ENCODE data around the gene NLRP13.

The NLRP13 gene

DNA sequence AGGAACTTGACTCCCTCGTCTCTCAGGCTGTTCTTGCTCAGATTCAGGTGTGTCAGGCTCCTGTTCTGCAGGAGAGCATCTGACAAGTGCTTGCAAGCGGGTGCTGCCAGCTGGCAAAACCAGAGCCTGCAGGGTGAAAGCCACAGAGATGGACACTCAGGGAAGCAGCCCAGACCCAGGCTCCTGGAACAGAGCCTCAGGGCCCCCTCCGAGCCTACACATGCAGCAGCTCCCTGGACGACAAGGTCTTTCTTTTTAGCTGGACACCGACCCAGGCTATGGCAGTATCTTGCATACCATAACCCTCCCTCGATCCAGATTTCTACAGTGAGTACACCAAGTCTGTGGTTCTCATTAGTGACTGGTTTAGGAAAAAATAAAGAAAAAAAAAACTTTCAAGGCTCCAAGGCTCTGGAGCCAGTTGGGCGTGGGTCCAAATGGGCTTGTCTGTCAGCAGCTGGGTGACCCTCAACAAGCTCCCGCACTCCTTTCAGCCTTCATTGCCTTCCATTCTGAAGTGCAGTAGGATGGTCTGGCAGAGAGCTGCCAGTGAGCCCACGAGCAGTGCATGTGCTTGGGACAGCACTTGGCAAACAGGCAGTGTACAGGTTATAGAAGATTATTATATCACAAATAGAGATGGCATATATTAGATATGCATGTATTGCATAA, 29.9 kb downstream of the NLRP13 start:
- DNase-seq (ENCODE audit: insufficient read length, low spot score), result no peak
- TF ChIP-seq CTCF (IDR thresholded peaks at IDR 0.05; ENCODE audit: insufficient read depth, missing control alignments), result no peak
- no peak for FAIRE-seq

DNA sequence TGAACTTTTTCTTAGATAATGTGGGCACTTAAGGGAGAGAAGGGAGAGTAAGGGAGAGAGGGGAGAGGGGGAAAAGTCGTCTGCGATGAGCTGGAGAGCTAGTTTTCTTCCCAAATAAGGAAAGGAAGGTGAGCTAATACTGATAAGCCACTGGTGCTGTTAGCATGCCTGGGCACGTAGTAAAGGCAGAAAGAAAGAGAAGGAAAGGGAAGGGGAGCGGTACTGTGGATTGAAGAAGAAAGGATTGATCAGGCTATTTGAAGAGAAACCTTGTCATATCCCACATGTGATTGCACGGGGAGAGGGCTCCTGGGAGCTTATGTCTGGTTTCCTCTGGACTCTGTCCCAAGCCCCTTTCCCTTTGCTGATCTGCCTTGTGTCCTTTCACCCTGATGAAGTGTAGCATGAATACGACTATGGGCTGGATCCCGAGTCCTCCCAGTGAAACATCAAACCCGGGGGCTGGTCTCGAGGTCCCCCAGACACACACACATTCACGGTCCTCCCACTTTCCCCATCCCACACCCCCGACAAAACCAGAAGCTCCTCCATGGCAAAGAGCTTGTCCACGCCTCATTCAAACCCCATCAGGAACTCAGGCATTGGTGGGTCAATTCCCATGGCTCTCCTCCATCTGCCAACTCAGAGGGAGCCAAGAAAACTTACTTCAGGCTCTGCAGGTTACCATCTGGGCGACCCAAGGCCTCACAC, 30.6 kb downstream of the NLRP13 start:
- TF ChIP-seq CTCF (IDR thresholded peaks at IDR 0.05; ENCODE audit: insufficient read depth, missing control alignments), result no peak
- FAIRE-seq (no peak), DNase-seq (ENCODE audit: insufficient read length, low spot score) (no peak)

GRCh38 chr19:55898911-55899310, 33.2 kb downstream of the NLRP13 start:
- FAIRE-seq (no peak), DNase-seq (ENCODE audit: insufficient read length, low spot score) (no peak)
- TF ChIP-seq CTCF (IDR thresholded peaks at IDR 0.05; ENCODE audit: insufficient read depth, missing control alignments), result no peak

DNA sequence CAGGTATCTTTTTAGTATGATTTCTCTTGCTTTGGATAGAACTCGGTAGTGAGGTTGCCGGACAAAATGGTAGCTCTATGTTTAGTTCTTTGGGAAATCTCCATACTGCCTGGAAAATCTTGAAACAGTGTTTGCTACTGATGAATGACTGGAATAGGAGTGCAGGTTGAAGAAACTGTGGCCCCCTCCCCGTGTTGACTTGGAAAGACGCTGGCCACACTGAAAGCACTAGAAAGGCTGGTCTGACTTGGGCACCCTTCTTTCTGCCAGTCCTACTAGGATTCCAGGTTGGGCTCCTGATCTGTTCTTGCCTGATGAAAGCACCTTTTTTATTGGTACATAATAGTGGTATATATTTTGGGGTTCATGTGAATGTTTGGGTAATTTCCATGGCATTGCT, 49.5 kb downstream of the NLRP13 start:
- DNase-seq (ENCODE audit: insufficient read length, low spot score), result no peak
- FAIRE-seq, result no peak
- no peak for TF ChIP-seq CTCF (IDR thresholded peaks at IDR 0.05; ENCODE audit: insufficient read depth, missing control alignments)

DNA sequence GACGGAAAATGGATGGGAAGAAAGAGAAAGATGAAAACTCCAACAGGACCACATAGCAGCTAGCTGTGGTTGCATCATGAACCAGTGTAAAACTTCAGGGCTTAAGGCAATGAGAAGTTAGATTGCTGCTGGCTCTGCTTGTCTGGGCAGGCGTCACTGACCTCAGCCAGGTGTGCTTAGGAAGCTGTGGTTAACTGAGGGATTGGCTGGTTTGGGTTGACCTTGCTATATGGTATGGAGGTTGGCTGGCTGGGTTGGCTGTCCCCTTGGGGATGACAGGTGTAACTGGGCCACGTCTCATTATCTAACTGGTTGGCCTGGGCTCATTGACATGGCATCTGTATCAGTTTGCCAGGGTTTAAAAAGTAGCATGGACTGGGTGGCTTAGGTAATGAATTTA, 54.9 kb downstream of the NLRP13 start:
- DNase-seq (ENCODE audit: insufficient read length, low spot score), result no peak
- no peak for FAIRE-seq
- no peak for TF ChIP-seq CTCF (IDR thresholded peaks at IDR 0.05; ENCODE audit: insufficient read depth, missing control alignments)

DNA sequence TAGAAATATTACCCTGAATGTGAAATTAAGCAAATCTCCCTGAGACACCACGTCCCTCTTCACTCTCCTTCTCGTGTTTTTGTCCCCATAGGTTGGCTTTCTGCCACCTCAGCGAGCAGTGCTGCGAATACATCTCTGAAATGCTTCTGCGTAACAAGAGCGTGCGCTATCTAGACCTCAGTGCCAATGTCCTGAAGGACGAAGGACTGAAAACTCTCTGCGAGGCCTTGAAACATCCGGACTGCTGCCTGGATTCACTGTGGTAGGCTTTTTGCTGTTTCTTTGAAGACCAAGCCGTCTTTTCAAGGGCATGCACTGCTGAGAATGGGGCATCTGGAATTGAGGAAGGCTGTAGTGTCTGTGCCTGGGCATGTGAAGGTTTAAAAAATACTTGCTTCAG, 61.4 kb downstream of the NLRP13 start:
- no peak for FAIRE-seq

More for the DNA sequence above, 61.4 kb downstream of the NLRP13 start:
- no peak for TF ChIP-seq CTCF (IDR thresholded peaks at IDR 0.05; ENCODE audit: insufficient read depth, missing control alignments)
- no peak for DNase-seq (ENCODE audit: insufficient read length, low spot score)

All from D721Med (cell line).